ENCODE results near the gene FAM174A.

Gene FAM174A

DNA sequence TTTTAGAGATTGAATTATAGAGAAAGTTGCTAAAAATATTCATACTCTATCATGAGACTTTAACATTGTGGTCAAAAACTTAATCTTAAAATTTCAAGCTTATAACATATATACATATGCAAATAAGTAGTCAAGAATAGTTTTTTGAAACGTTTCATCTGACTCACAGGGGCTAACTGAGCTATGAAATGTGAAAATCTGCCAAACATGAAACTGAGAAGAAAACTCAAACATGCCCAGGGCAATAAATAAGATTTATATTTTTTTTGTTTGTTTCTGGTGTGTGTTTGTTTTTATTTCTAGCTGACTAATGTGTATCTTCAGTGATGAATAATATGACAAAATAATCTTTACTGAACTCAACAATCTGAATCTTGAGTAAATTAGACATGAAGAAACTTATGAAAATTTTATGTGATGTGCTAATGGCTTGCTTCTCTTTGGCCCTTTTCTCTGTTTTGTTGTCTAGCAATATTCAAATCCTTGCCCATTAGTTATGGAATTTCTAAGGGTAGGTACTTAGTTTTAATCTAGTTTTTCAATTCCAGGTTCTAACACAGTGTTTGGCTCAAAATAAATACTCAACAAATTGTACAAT lies 99.9 kb downstream of the FAM174A start:
- H3K9me3 ChIP-seq (ENCODE audit: severe bottlenecking), result no peaks in the 10 kb centered on the region
- DNase-seq (ENCODE audit: low spot score) (no peak), ATAC-seq (ENCODE audit: low read depth) (peak; percentile 38; the same call in 2 of the 3 replicates)
- TF ChIP-seq CTCF (IDR thresholded peaks at IDR 0.05; ENCODE audit: poor library complexity, severe bottlenecking), result no peak
- no peak overlapping the region for H3K4me3 ChIP-seq (ENCODE audit: severe bottlenecking)
- H3K27me3 ChIP-seq (ENCODE audit: insufficient read depth, poor library complexity, severe bottlenecking), result no peaks in the 10 kb centered on the region
- no peaks in the 10 kb centered on the region for H3K4me1 ChIP-seq (ENCODE audit: insufficient read depth, poor library complexity, severe bottlenecking)
- no peak overlapping the region for H3K27ac ChIP-seq (ENCODE audit: poor library complexity, severe bottlenecking)
- no peaks in the 10 kb centered on the region for H3K36me3 ChIP-seq (ENCODE audit: low read depth)
